GM12864 (cell line): ENCODE results near the gene ZNF136.
A peak's percentile ranks its signal among the peaks of the same experiment; 100 is the strongest.

Experiments
- DNase-seq: peaks from one replicate; pipeline ENCODE4 v3.0.0-alpha.2; 2011; ENCODE audit warnings: low read depth
- H3K4me3 ChIP-seq: 2 replicates; pipeline ENCODE4 v1.5.1; 2011; ENCODE audit warnings: mild to moderate bottlenecking, low read depth, low read length, control low read depth
- CTCF ChIP-seq: IDR thresholded peaks from 2 replicates; pipeline ENCODE4 v1.5.1; 2011; ENCODE audit warnings: low read depth, mild to moderate bottlenecking, moderate library complexity, low read length, control low read depth, inconsistent platforms; ENCODE audit errors: missing control alignments

Gene ZNF136

GRCh38 chr19:12187625-12188024 is 24.7 kb downstream of the ZNF136 start:
- TF ChIP-seq CTCF: no peak
- DNase-seq: no peak

GRCh38 chr19:12194827-12195731 is 32.2 kb downstream of the ZNF136 start:
- no peak for DNase-seq
- no peak for TF ChIP-seq CTCF
- H3K4me3 ChIP-seq: no peak overlapping the region

More at GRCh38 chr19:12187625-12188024, 24.7 kb downstream of the ZNF136 start:
- no peak overlapping the region for H3K4me3 ChIP-seq

- DNase-seq: no peak
- no peak for TF ChIP-seq CTCF
Observed at GRCh38 chr19:12198136-12198535, 35.2 kb downstream of the ZNF136 start.

GRCh38 chr19:12199757-12200419 is 37.0 kb downstream of the ZNF136 start:
- no peak overlapping the region for H3K4me3 ChIP-seq
- no peak for DNase-seq

More at GRCh38 chr19:12198136-12198535, 35.2 kb downstream of the ZNF136 start:
- H3K4me3 ChIP-seq: no peak overlapping the region

GRCh38 chr19:12202250-12202649 is 39.4 kb downstream of the ZNF136 start:
- TF ChIP-seq CTCF: peak; percentile 31
- no peak overlapping the region for H3K4me3 ChIP-seq
- DNase-seq: no peak

More at GRCh38 chr19:12199757-12200419, 37.0 kb downstream of the ZNF136 start:
- TF ChIP-seq CTCF: no peak

GRCh38 chr19:12205296-12205695 is 42.4 kb downstream of the ZNF136 start:
- TF ChIP-seq CTCF: no peak
- no peak for DNase-seq
- H3K4me3 ChIP-seq: no peak overlapping the region
